ENCODE results near the gene NLRC4. TPM values are rescaled to one million over a fixed set of nuclear protein-coding genes. Genes with fewer than 3 reads are reported as not detected.
A peak's percentile ranks its signal among the peaks of the same experiment; 100 is the strongest.

The NLRC4 gene
- polyA plus RNA-seq, 1 donor (not counting 4 experiments of a cell fraction or from before 2014, with no cell fraction given) = not detected

DNA sequence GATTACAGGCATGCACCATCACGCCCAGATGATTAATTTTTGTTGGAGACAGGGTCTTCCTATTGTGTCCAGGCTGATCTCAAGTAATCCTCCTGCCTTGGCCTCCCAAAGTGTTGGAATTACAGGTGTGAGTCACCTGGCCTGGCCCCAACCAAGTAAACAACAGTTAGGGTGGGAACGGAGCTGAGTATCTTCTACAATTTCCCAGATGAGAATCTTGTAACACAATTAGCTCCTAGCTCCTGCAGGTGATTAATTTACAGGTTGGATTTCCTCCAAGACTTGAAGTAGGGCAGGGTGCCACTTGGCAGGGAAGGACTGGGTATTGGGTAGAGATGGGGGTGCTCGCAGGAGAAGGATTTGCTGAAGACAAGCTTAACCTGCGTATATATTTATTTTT, 17.8 kb downstream of the NLRC4 start:
- no peak for TF ChIP-seq EZH2 (IDR thresholded peaks at IDR 0.05; ENCODE audit: low read length)
- TF ChIP-seq CTCF (optimal IDR thresholded peaks at IDR 0.05 in 1 of 3, IDR thresholded peaks at IDR 0.05 in 1 of 3, conservative IDR thresholded peaks at IDR 0.05 in 1 of 3; ENCODE audit: extremely low read depth in 1 of 3, insufficient read depth in 2 of 3, low read length in 3 of 3) = no peak
- DNase-seq (ENCODE audit: low read depth, low spot score) (peak; percentile 9), FAIRE-seq (peak; percentile 64)
- Histone ChIP-seq H3K4me1 (ENCODE audit: control insufficient read depth, extremely low read depth, insufficient read depth, low read length) (no peaks in the 10 kb centered on the region), H3K4me3 (ENCODE audit: control insufficient read depth in 2 of 3, extremely low read depth in 1 of 3, insufficient read depth in 2 of 3, low read depth in 1 of 3, low read length in 3 of 3) (no peak overlapping the region), H2AFZ (ENCODE audit: control insufficient read depth, low read length) (no peak overlapping the region), H3K36me3 (ENCODE audit: control insufficient read depth in 2 of 2, extremely low read depth in 1 of 2, insufficient read depth in 2 of 2, low read length in 2 of 2) (no peaks in the 10 kb centered on the region), H3K9me3 (ENCODE audit: control insufficient read depth, low read depth, low read length) (no peaks in the 10 kb centered on the region), H3K79me2 (ENCODE audit: control insufficient read depth, insufficient read depth, low read length) (no peaks in the 10 kb centered on the region), H3K27ac (ENCODE audit: control insufficient read depth, insufficient read depth, low read length) (no peak overlapping the region), H3K4me2 (ENCODE audit: control insufficient read depth, extremely low read depth, insufficient read depth, low read depth, low read length) (no peak overlapping the region), H3K27me3 (ENCODE audit: control insufficient read depth, extremely low read depth, insufficient read depth, low read length) (no peaks in the 10 kb centered on the region), H3K9me1 (ENCODE audit: control insufficient read depth, extremely low read depth, insufficient read depth, low read length) (no peaks in the 10 kb centered on the region), H4K20me1 (ENCODE audit: control insufficient read depth, extremely low read depth, insufficient read depth, low read length) (no peaks in the 10 kb centered on the region), H3K9ac (ENCODE audit: control insufficient read depth, extremely low read depth, insufficient read depth, low read length) (no peak overlapping the region)
- dilution Hi-C loops (cut with MboI; ENCODE audit: extremely low pct_ligation_motif_present, low sequenced_read_pairs) = no loop called here

DNA sequence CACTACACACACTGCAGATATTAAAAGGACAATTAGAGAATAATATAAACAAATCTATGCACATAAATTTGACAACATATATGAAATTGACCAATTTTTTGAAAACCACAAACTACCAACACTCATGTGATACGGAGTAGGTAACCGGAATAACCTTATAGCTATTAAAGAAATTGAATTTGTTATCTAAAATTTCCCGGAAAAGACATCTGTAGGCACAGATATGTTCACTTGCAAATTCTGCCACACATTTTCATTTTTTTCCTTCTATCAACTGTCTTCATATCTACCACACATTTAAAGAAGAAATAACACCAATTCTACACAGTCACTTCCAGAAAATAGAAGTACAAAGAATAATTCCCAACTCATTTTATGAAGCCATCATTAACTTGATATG, 22.4 kb downstream of the NLRC4 start:
- H3K27me3 ChIP-seq (ENCODE audit: control insufficient read depth, extremely low read depth, insufficient read depth, low read length) = no peaks in the 10 kb centered on the region
- H3K9ac ChIP-seq (ENCODE audit: control insufficient read depth, extremely low read depth, insufficient read depth, low read length) = no peak overlapping the region
- DNase-seq (ENCODE audit: low read depth, low spot score) = no peak
- peaks cover 0 to 1% of the 10 kb centered on the region in 2 experiments for H3K36me3 ChIP-seq (ENCODE audit: control insufficient read depth in 2 of 2, extremely low read depth in 1 of 2, insufficient read depth in 2 of 2, low read length in 2 of 2)
- dilution Hi-C loops (cut with MboI; ENCODE audit: extremely low pct_ligation_motif_present, low sequenced_read_pairs) = no loop called here
- H3K9me3 ChIP-seq (ENCODE audit: control insufficient read depth, low read depth, low read length) = no peaks in the 10 kb centered on the region
- FAIRE-seq = no peak
- no peaks in the 10 kb centered on the region for H3K9me1 ChIP-seq (ENCODE audit: control insufficient read depth, extremely low read depth, insufficient read depth, low read length)
- H3K4me1 ChIP-seq (ENCODE audit: control insufficient read depth, extremely low read depth, insufficient read depth, low read length) = no peaks in the 10 kb centered on the region
- H3K4me2 ChIP-seq (ENCODE audit: control insufficient read depth, extremely low read depth, insufficient read depth, low read depth, low read length) = no peak overlapping the region
- H3K27ac ChIP-seq (ENCODE audit: control insufficient read depth, insufficient read depth, low read length) = no peak overlapping the region
- no peak overlapping the region for H3K4me3 ChIP-seq (ENCODE audit: control insufficient read depth in 2 of 3, extremely low read depth in 1 of 3, insufficient read depth in 2 of 3, low read depth in 1 of 3, low read length in 3 of 3)
- no peak overlapping the region for H2AFZ ChIP-seq (ENCODE audit: control insufficient read depth, low read length)
- no peaks in the 10 kb centered on the region for H4K20me1 ChIP-seq (ENCODE audit: control insufficient read depth, extremely low read depth, insufficient read depth, low read length)
- H3K79me2 ChIP-seq (ENCODE audit: control insufficient read depth, insufficient read depth, low read length) = no peaks in the 10 kb centered on the region
- TF ChIP-seq CTCF (optimal IDR thresholded peaks at IDR 0.05 in 1 of 3, IDR thresholded peaks at IDR 0.05 in 1 of 3, conservative IDR thresholded peaks at IDR 0.05 in 1 of 3; ENCODE audit: extremely low read depth in 1 of 3, insufficient read depth in 2 of 3, low read length in 3 of 3) (no peak), EZH2 (IDR thresholded peaks at IDR 0.05; ENCODE audit: low read length) (no peak)

Measured in keratinocyte (primary cell).